ENCODE data around the gene CFAP157. TPM values are rescaled to one million over a fixed set of nuclear protein-coding genes. Genes with fewer than 3 reads are reported as not detected.
"Not testable (repeated sequence)": the region's sequence is repeated elsewhere in the genome, so short reads cannot be mapped to it uniquely, and the experiment has no call there.

Gene CFAP157
- total RNA-seq, 2 experiments from 2014 or later, result 0.11 TPM; not detected in 1

GRCh38 chr9:127754099-127755060, 47.6 kb downstream of the CFAP157 start:
- CTCF ChIA-PET, result interaction anchor here (1.1 kb wide), 1 partner anchor 17 kb away, joined by 4 read pairs; no protein-coding TSS in a partner anchor
- H3K4me3 Mint-ChIP-seq, result no peak overlapping the region
- no peak for DNase-seq
- H3K36me3 Mint-ChIP-seq (ENCODE audit: low read depth), result peaks cover 14% of the 10 kb centered on the region
- POLR2A ChIA-PET, result no interaction called here
- H3K27me3 Mint-ChIP-seq, result no peaks in the 10 kb centered on the region
- TF ChIP-seq, protein P1, sequence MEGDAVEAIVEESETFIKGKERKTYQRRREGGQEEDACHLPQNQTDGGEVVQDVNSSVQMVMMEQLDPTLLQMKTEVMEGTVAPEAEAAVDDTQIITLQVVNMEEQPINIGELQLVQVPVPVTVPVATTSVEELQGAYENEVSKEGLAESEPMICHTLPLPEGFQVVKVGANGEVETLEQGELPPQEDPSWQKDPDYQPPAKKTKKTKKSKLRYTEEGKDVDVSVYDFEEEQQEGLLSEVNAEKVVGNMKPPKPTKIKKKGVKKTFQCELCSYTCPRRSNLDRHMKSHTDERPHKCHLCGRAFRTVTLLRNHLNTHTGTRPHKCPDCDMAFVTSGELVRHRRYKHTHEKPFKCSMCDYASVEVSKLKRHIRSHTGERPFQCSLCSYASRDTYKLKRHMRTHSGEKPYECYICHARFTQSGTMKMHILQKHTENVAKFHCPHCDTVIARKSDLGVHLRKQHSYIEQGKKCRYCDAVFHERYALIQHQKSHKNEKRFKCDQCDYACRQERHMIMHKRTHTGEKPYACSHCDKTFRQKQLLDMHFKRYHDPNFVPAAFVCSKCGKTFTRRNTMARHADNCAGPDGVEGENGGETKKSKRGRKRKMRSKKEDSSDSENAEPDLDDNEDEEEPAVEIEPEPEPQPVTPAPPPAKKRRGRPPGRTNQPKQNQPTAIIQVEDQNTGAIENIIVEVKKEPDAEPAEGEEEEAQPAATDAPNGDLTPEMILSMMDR (IDR thresholded peaks at IDR 0.05), result no peak
- peaks cover 6% of the 10 kb centered on the region for H3K4me1 Mint-ChIP-seq (ENCODE audit: low read depth)
- H3K27ac Mint-ChIP-seq, result no peak overlapping the region
- no peak for ATAC-seq
- H3K9me3 Mint-ChIP-seq, result no peaks in the 10 kb centered on the region
- intact Hi-C loops (cut with micrococcal nuclease), result no loop called here

DNA sequence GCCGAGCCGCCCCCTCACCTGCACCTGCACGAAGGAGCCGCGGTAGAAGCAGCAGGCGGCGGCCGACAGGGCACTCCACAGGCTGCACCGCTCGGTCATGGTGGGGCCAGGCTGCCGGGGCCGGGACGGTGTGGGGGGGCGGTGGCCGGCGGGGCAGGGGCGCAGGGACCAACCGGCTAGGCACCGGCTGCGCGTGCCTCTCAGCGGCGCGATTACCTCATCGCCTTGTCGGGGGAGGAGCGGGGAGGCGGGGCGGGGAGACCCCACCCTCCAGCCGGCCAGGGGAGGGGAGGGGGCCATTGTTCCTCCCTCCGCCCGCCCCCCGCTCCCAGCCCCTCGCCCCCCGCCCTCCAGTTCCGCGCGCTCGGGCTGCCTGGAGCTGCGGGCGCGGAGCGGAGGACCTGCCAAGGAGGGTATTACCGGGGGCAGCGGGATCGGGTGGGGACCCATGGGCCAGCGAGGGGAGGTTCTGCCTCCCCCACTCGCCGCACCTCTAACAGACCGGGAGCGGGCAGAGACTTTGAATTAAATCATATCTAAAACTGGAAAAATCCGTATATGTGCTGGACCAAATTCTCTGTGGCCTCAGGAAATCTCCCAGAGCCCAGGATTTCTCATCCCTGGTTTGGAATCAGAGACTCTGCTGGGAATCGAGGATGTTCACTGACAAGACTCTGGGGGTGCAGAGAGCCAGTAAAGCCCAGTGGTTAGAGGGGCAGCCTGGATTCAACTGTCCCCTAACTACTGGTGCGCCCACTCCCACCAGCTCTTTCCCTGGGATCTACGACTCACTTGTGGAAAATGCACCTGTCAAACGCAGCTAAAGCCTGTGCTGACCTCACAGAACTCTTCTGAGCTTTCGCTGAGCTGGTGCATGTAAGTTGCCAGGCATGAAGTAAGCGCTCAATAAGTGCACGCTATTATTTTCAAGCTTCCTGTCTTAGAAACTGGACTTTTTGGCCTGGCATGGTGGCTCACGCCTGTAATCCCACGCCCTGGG, 48.6 kb downstream of the CFAP157 start:
- Mint-ChIP-seq H3K4me1 (ENCODE audit: low read depth) (peaks cover 6% of the 10 kb centered on the region), H3K36me3 (ENCODE audit: low read depth) (peaks cover 14% of the 10 kb centered on the region), H3K27ac (no peak overlapping the region), H3K27me3 (no peaks in the 10 kb centered on the region), H3K4me3 (no peak overlapping the region), H3K9me3 (no peaks in the 10 kb centered on the region)
- intact Hi-C loops (cut with micrococcal nuclease), result no loop called here
- ChIA-PET CTCF (interaction anchor here (0.8 to 1.2 kb wide), 3 partner anchors 10 to 16 kb away, joined by 3 to 5 read pairs (median 4); no protein-coding TSS in a partner anchor), POLR2A (interaction anchor here (0.6 kb wide), 2 partner anchors 30 to 91 kb away, joined by 3 read pairs; partner anchors contain the start of gene CDK9)
- TF ChIP-seq, protein P1 (IDR thresholded peaks at IDR 0.05), result no peak
- DNase-seq (no peak), ATAC-seq (no peak)

DNA sequence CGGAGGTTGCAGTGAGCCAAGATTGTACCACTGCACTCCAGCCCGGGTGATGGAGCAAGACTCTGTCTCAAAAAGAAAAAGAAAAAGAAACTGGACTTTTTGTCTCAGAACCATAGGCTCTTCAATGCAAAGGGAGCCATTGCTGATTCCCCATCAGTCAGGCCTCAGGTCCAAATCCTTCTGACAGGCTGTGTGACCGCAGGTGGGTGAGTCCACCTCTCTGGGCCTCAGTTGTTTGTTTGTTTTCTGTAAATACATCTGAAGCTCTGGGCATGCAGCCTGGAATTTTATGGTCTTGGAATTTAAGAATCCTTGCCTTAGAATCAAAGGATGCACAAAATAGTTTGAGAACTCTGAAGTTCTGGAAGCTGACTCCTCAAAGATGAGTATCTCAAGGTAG, 49.4 kb downstream of the CFAP157 start:
- H3K4me3 Mint-ChIP-seq, result no peak overlapping the region
- ChIA-PET CTCF (interaction anchor here (0.8 to 1.2 kb wide), 2 partner anchors 9 to 10 kb away, joined by 3 to 5 read pairs; no protein-coding TSS in a partner anchor), POLR2A (interaction anchor here (0.9 kb wide), 1 partner anchor 53 kb away, joined by 3 read pairs; no protein-coding TSS in a partner anchor)
- H3K9me3 Mint-ChIP-seq, result no peaks in the 10 kb centered on the region
- H3K27me3 Mint-ChIP-seq, result no peaks in the 10 kb centered on the region
- DNase-seq (no peak), ATAC-seq (no peak)
- H3K27ac Mint-ChIP-seq, result no peak overlapping the region
- TF ChIP-seq, protein P1 (IDR thresholded peaks at IDR 0.05), result no peak
- peaks cover 6% of the 10 kb centered on the region for H3K4me1 Mint-ChIP-seq (ENCODE audit: low read depth)
- peaks cover 11% of the 10 kb centered on the region for H3K36me3 Mint-ChIP-seq (ENCODE audit: low read depth)
- intact Hi-C loops (cut with micrococcal nuclease), result no loop called here

- H3K4me1 Mint-ChIP-seq (ENCODE audit: low read depth); H3K4me3 Mint-ChIP-seq; CTCF ChIA-PET; DNase-seq; ATAC-seq; H3K27ac Mint-ChIP-seq; H3K9me3 Mint-ChIP-seq; H3K27me3 Mint-ChIP-seq; intact Hi-C loops (cut with micrococcal nuclease): not testable (repeated sequence)
- peaks cover 11% of the 10 kb centered on the region for H3K36me3 Mint-ChIP-seq (ENCODE audit: low read depth)
- POLR2A ChIA-PET, result interaction anchor here (0.9 kb wide), 1 partner anchor 53 kb away, joined by 3 read pairs; no protein-coding TSS in a partner anchor
Measured at GRCh38 chr9:127756776-127757175, 50.0 kb downstream of the CFAP157 start.

DNA sequence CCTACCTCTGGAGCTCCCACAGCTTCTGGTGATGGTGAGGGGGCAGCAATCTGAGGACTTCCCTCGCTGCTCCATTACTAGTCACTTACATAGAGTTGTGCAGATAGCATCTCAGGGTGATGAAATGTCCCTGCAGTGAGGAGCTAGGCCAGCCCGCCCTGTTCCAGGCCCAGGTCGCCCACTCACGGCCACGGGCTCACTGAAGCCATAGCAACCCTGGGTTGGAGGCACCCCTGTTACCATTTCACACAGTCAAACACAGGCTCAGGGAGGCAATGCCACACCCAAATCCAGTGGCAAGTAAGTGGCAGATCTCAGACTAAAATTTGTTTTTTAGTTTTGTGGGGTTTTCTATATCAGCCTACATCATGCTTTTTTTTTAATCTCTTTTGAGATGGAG, 52.1 kb downstream of the CFAP157 start:
- POLR2A ChIA-PET, result no interaction called here
- no peaks in the 10 kb centered on the region for H3K27me3 Mint-ChIP-seq

More for the DNA sequence above, 52.1 kb downstream of the CFAP157 start:
- Mint-ChIP-seq H3K36me3 (ENCODE audit: low read depth) (peaks cover 8% of the 10 kb centered on the region), H3K4me1 (ENCODE audit: low read depth) (peaks cover 16% of the 10 kb centered on the region), H3K9me3 (no peaks in the 10 kb centered on the region), H3K4me3 (no peak overlapping the region), H3K27ac (peak overlapping the region; percentile 10)
- TF ChIP-seq, protein P1 (IDR thresholded peaks at IDR 0.05), result no peak
- DNase-seq, result no peak
- intact Hi-C loops (cut with micrococcal nuclease), result no loop called here
- no peak for ATAC-seq
- CTCF ChIA-PET, result interaction anchor here (0.9 to 1.5 kb wide), 2 partner anchors 24 to 111 kb away, joined by 3 to 4 read pairs; partner anchors contain the start of gene TOR2A
